Immature natural killer cell (primary cell): ENCODE data around the gene PDLIM3. TPM values are rescaled to one million over a fixed set of nuclear protein-coding genes. Genes with fewer than 3 reads are reported as not detected.
A peak's percentile ranks its signal among the peaks of the same experiment; 100 is the strongest.

Source experiments
- DNase-seq, 3 donors: peaks; one replicate each; pipeline ENCODE4 v3.0.0; 2022; ENCODE audit warnings: mixed read lengths in 1 of 3
- H3K27ac Mint-ChIP-seq, 6 donors: one replicate each; pipeline ENCODE4 v1.8.0; 2020; ENCODE audit warnings: mixed read lengths in 6 of 6, mild to moderate bottlenecking in 5 of 6, inconsistent platforms in 4 of 6, moderate library complexity in 3 of 6
- H3K27me3 Mint-ChIP-seq, 3 donors: one replicate each; pipeline ENCODE4 v1.8.0; 2020 to 2021; ENCODE audit warnings: low read depth in 3 of 3, mild to moderate bottlenecking in 3 of 3, mixed read lengths in 3 of 3, moderate library complexity in 3 of 3, inconsistent platforms in 1 of 3
- H3K36me3 Mint-ChIP-seq, 3 donors: one replicate each; pipeline ENCODE4 v1.8.0; 2020; ENCODE audit warnings: mixed read lengths in 3 of 3, inconsistent platforms in 2 of 3, mild to moderate bottlenecking in 2 of 3
- H3K4me1 Mint-ChIP-seq, 2 donors: one replicate each; pipeline ENCODE4 v1.8.0; 2020; ENCODE audit warnings: inconsistent platforms in 2 of 2, mild to moderate bottlenecking in 2 of 2, mixed read lengths in 2 of 2, moderate library complexity in 1 of 2
- H3K4me3 Mint-ChIP-seq, 5 donors: one replicate each; pipeline ENCODE4 v1.8.0; 2020; ENCODE audit warnings: mild to moderate bottlenecking in 5 of 5, mixed read lengths in 5 of 5, inconsistent platforms in 3 of 5, moderate library complexity in 3 of 5
- H3K9me3 Mint-ChIP-seq, 6 donors: one replicate each; pipeline ENCODE4 v1.8.0; 2020; ENCODE audit warnings: mild to moderate bottlenecking in 6 of 6, mixed read lengths in 6 of 6, inconsistent platforms in 4 of 6, moderate library complexity in 3 of 6
- polyA plus RNA-seq, 3 donors: library from polyadenylated mRNA; unstranded; fragments of 300-500 nt; fragmentation: Illumina TruSeq; gene quantifications; one replicate each; pipeline ENCODE4 v1.2.3, GENCODE V29; 2021

Gene PDLIM3
- polyA plus RNA-seq, 3 donors from 2014 or later: not detected

DNA sequence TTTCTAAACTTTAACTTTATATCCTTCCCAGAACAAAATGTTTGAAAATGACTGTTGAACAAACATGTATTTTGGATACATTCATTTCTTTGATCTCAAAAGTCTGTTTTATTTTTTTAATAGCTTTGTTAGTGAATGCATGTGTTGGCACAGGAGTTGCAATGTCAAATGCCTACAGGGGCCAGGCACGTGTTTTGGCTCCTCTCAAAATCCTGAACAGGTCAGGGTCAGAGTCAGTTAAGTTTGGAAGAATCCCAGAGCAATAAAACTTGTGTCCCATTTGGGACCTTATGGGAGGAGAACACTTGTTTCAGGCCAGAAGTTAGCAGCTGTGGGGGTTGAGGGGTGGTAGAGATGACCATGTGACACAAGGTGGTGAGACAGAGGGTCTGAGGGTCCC lies 34.7 kb downstream of the PDLIM3 start:
- Mint-ChIP-seq H3K36me3 (no peaks in the 10 kb centered on the region), H3K4me3 (no peak overlapping the region), H3K9me3 (peaks cover 0 to 2% (median 0%) of the 10 kb centered on the region in 6 donors), H3K27me3 (peaks cover 3 to 4% (median 3%) of the 10 kb centered on the region in 3 donors), H3K27ac (no peak overlapping the region), H3K4me1 (no peaks in the 10 kb centered on the region)
- DNase-seq: no peak

DNA sequence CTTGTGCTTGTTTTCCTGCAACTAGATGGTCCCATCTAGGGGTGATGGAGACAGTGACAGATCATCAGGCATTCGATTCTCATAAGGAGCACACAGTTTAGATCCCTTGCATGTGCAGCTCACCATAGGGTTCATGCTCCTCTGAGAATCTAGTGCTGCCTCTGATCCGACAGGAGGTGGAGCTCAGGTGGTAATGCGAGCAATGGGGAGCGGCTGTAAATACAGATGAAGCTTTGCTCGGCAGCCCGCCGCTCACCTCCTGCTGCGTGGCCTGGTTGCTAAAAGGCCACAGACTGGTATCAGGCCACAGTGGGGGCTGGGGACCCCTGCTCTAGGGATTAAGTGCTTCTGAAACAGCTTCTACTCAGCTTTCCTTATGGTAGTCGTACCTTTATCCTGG lies 35.3 kb downstream of the PDLIM3 start:
- Mint-ChIP-seq H3K27ac (no peak overlapping the region), H3K4me3 (no peak overlapping the region), H3K9me3 (peaks cover 0 to 2% (median 0%) of the 10 kb centered on the region in 6 donors), H3K4me1 (no peaks in the 10 kb centered on the region), H3K36me3 (no peaks in the 10 kb centered on the region), H3K27me3 (peaks cover 3 to 4% (median 3%) of the 10 kb centered on the region in 3 donors)
- no peak for DNase-seq

DNA sequence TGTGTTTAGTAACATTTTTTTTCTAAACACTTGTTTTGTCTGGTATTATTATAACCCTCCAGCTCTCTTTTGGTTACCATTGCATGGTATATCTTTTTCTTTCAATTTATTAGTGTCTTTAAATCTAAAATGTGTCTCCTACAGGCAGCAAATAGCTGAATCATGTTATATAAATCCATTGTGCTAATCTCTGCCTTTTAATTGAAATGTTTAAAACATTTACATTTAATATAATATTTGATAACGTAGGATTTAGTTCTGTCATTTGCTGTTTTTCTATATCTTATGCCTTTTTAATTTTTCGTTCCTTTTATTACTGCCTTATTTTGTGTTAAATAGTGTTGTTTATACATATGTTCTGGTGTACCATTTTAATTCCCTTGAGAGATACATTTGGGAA lies 46.7 kb downstream of the PDLIM3 start:
- no peak overlapping the region for H3K4me3 Mint-ChIP-seq
- DNase-seq: no peak
- H3K27me3 Mint-ChIP-seq: peaks cover 1 to 23% (median 10%) of the 10 kb centered on the region in 3 donors
- H3K36me3 Mint-ChIP-seq: peaks cover 0 to 11% (median 4%) of the 10 kb centered on the region in 3 donors
- peaks cover 9 to 32% (median 16%) of the 10 kb centered on the region in 6 donors for H3K9me3 Mint-ChIP-seq
- H3K27ac Mint-ChIP-seq: no peak overlapping the region
- H3K4me1 Mint-ChIP-seq: no peaks in the 10 kb centered on the region

DNA sequence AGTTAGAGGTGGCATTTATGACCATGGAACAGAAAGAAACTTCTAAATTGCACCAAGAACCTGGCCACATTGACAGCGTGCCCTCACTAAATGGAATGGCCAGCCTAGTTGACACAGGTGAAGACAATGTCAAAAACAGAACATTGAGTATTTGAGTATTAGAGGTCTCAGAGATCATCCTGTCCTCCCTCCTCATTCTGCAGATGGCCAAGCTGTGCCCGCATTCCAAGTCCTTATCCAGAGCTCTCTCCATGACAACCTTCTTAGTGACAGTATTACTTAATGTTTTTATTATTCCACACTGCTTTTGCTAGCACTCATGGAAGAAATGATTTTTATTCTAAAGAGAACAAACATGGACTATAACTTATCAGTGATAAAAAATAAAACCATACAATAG lies 53.9 kb downstream of the PDLIM3 start:
- no peak for DNase-seq
- no peaks in the 10 kb centered on the region for H3K4me1 Mint-ChIP-seq
- peaks cover 2 to 17% (median 13%) of the 10 kb centered on the region in 3 donors for H3K27me3 Mint-ChIP-seq
- no peak overlapping the region for H3K27ac Mint-ChIP-seq
- H3K9me3 Mint-ChIP-seq: peaks cover 0 to 3% (median 0%) of the 10 kb centered on the region in 6 donors
- no peaks in the 10 kb centered on the region for H3K36me3 Mint-ChIP-seq
- no peak overlapping the region for H3K4me3 Mint-ChIP-seq

DNA sequence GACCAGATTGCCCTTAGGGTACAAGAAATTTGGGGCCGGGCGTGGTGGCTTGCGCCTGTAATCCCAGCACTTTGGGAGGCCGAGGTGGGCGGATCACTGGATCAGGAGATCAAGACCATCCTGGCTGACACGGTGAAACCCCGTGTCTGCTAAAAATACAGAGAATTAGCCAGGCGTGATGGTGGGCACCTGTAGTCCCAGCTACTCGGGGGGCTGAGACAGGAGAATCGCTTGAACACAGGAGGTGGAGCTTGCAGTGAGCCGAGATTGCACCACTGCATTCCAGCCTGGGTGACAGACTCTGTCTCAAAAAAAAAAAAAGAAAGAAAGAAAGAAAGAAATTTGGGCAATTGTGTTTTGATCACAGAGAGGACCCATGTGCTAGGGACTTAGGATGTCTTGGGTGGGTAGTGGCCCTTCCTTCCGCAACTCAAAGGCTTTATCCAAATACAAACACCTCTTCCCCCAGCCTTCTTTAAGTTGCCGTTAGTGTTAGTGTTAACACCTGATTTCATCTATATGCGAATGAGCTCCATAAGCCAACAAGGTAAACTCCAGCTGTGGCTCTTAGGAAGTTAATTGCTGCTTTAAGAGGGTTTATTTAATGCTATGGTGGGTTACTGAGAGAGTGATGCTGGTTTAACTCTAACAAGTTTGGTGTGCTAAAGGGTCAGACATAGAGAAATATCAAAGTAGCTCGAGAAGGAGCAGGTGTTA lies 55.1 kb downstream of the PDLIM3 start:
- Mint-ChIP-seq H3K27me3 (peaks cover 2 to 15% (median 10%) of the 10 kb centered on the region in 3 donors), H3K4me1 (no peaks in the 10 kb centered on the region), H3K4me3 (no peak overlapping the region)

DNA sequence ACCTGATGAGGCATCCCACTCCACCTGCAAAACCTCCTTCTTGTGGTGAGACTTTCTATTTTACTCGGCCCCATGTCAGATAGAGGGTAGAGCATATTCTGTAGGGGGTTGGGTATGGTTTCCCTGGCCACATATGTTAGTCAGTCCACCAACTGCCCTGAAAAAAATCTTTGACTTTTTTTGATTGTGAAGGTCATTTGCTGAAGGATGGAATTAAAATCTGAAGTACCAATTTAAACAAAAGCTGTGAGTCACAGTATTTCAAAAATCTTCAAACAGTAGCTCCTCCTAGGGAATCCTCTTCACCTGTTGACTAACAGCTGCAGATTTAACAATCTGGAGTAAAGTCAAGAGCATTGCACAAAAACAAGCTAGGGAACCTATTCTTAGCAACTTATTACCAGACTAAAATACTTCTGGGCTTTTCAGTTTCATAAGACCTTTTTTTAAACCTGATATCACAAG lies 55.8 kb downstream of the PDLIM3 start:
- Mint-ChIP-seq H3K4me3 (no peak overlapping the region), H3K9me3 (no peaks in the 10 kb centered on the region), H3K27me3 (peaks cover 2 to 15% (median 8%) of the 10 kb centered on the region in 3 donors), H3K27ac (no peak overlapping the region), H3K4me1 (no peaks in the 10 kb centered on the region), H3K36me3 (no peaks in the 10 kb centered on the region)
- DNase-seq: no peak

More for the DNA sequence above, 55.1 kb downstream of the PDLIM3 start:
- Mint-ChIP-seq H3K27ac (no peak overlapping the region), H3K36me3 (no peaks in the 10 kb centered on the region), H3K9me3 (no peaks in the 10 kb centered on the region)
- no peak for DNase-seq

DNA sequence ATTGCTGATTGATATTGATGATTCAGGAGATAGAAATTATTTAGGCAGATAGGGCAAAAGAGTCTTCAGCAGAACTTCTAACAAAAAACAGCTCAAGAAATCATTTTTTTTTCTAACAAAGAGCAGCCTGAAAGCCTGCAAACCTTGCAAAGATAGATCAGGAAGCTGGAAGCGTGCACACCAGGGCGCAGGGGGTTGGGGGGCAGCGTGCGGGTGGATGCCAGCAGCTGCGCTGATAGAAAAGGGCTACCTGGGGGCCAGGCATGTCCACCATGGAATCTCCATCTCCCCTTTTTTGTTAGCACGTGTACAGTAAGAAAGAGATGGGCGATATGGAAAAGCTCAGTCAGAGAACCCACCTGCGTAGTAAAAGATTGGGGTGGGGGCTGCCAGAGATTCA lies 62.1 kb downstream of the PDLIM3 start:
- peaks cover 3 to 21% (median 4%) of the 10 kb centered on the region in 3 donors for H3K27me3 Mint-ChIP-seq
- H3K27ac Mint-ChIP-seq: no peak overlapping the region
- peaks cover 10 to 16% of the 10 kb centered on the region in 2 donors for H3K4me1 Mint-ChIP-seq

DNA sequence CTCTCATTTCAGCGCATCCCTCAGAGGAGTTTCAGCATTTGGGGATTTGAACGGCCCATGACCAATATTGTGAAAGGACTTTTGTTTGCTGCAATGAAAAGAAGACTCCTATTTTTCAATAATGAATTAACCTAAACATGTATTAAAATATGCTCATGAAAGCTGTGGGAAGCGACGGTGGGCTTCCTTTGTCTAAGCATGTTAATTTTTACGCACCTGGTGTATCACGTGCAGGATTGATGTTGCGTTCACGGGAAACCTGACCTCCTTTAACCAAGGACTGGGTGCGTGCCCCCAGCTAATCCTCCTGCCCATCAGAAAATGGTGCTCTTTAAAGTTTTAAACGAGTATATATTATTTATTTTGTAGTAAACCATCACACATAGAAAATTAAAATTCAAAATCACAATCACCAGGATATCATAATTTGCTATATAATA lies 63.2 kb downstream of the PDLIM3 start:
- Mint-ChIP-seq H3K4me1 (peaks cover 10 to 16% of the 10 kb centered on the region in 2 donors), H3K27ac (peak overlapping the region; percentile 58 to 86 (median 76)), H3K27me3 (peaks cover 1 to 16% (median 5%) of the 10 kb centered on the region in 3 donors), H3K36me3 (no peaks in the 10 kb centered on the region), H3K4me3 (peak overlapping the region; percentile 85 to 98 (median 90)), H3K9me3 (no peaks in the 10 kb centered on the region)
- DNase-seq: peak in 1 of 3 donors; percentile 3

More for the DNA sequence above, 62.1 kb downstream of the PDLIM3 start:
- no peaks in the 10 kb centered on the region for H3K9me3 Mint-ChIP-seq
- H3K4me3 Mint-ChIP-seq: peak overlapping the region in 3 of 5 donors; percentile 4 to 50 (median 19)
- H3K36me3 Mint-ChIP-seq: no peaks in the 10 kb centered on the region
- DNase-seq: no peak

DNA sequence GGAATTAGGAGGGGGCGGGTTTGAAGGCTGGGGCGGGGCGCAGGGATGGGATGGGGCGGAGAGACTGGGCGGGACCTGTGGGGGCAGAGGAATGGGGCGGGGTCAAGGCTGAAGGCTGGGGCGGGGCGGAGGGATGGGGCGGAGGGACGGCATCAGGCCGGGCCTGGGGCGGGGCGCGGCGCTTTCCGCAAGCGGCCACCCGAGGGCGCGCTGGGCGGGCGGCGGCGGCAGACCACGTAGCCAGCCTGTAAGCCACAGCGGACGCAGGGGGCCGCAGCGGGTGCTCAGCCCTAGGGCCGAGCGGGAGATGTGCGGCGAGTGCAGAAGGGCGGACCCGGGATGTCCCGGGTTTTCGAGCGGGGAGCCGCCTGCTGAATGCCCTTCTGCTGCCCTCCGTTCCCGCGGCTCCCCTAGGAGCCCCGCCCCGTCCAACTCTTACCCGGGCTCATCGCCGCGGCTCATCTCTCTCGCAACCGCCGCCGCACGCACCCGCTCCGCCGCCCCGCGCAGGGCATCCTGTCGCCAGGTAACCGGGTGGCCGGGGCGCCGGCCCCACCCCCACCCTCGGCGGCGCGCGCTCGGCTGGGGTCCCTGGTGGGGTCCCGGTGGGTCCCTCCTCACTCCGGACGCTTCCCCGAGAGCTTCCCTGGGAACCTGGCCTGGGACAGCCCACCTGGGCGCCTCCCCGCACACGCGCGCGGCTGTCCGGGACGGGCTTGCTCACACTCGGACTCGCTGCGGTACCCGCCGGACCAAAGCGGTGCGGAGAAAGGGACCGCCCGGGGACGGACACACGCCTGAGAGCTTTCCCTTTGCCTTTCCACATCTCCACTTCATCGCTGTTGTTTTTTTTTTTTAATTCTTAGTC lies 63.8 kb downstream of the PDLIM3 start, which contains the start of gene CCDC110:
TSS of gene CCDC110 (minus strand) at position 499 of the 868 bp plus-strand sequence. CDS start at position 449, 50 bp downstream.
- DNase-seq: peak; percentile 72 to 82 (median 78)
- H3K27me3 Mint-ChIP-seq: peaks cover 3 to 9% (median 6%) of the 10 kb centered on the region in 3 donors
- peaks cover 10 to 16% of the 10 kb centered on the region in 2 donors for H3K4me1 Mint-ChIP-seq
- H3K4me3 Mint-ChIP-seq: peak within 1 kb of the TSS; percentile 85 to 98 (median 90)
- H3K27ac Mint-ChIP-seq: peak within 1 kb of the TSS; percentile 58 to 86 (median 76)
- no peaks in the 10 kb centered on the region for H3K36me3 Mint-ChIP-seq
- peaks cover 0 to under 1% (median 0%) of the 10 kb centered on the region in 6 donors for H3K9me3 Mint-ChIP-seq

DNA sequence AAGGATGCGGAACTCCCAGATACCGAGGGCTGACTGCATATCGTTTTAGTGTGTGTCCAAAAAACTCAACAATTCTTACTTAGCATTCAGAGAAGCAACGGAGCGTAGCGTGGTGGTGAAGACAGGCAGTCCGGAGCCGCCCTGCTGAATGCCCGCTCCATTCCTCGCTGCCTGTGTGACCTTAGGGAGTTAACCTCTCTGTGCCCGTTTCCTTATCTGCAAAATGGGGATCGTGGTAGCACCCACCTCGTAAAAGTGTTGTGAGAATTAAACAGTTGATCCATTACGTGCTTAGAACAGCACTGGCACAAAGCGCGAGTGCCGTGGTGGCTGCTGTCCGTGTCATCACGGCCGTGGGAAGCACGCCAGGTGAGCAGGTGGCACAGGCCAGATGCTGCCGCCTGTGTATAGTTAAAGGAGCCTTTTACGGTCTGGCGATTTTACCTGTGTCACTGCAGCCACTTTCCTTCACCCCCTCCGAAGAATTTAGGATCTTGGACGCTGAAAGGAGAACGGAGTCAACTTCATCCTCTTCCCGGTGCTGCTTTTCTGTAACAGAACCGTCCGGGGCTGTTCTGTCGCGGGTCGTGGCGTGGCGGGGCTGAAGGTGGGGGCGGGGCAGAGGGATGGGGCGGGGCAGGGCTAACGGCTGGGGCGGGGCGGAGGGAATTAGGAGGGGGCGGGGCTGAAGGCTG lies 64.7 kb downstream of the PDLIM3 start:
- H3K27ac Mint-ChIP-seq: peak overlapping the region in 5 of 6 donors; percentile 38 to 73 (median 49)
- H3K4me1 Mint-ChIP-seq: peaks cover 10 to 16% of the 10 kb centered on the region in 2 donors
- peaks cover 3 to 9% (median 6%) of the 10 kb centered on the region in 3 donors for H3K27me3 Mint-ChIP-seq
- H3K4me3 Mint-ChIP-seq: peak overlapping the region; percentile 60 to 83 (median 77)
- no peaks in the 10 kb centered on the region for H3K36me3 Mint-ChIP-seq
- H3K9me3 Mint-ChIP-seq: peaks cover 0 to 3% (median 0%) of the 10 kb centered on the region in 6 donors
- peak in 2 of 3 donors; percentile 28 to 32 for DNase-seq

DNA sequence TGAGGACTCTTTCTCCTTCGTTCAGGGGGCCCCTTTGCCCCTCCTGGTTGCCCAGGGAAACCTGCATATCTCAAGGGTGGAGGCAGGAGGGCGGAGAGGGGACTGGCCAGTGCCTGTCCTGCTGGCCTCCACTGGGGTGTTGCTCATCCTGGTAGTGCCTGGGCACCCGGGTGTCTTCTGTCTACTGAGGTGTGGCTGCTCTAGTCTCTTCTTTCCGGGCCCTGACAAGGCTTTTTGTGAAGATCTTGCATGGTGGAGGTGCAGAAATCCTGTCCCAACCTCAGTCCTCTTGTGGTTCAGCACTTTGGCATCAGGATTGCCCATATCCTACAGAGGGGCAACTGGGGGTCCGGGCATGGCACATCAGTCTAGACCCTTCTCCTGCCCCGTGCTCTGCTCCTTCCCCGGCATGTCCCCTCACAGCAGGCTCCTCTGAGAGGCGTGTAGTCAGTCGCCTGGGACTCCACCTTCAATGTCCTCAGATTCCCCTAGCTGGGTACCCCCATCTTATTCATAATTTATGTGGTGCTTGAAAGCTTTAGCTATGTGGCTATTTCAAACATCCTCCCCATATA lies 65.6 kb downstream of the PDLIM3 start:
- DNase-seq: peak in 1 of 3 donors; percentile 8
- no peaks in the 10 kb centered on the region for H3K36me3 Mint-ChIP-seq
- H3K27ac Mint-ChIP-seq: peak overlapping the region in 2 of 6 donors; percentile 4 to 62

DNA sequence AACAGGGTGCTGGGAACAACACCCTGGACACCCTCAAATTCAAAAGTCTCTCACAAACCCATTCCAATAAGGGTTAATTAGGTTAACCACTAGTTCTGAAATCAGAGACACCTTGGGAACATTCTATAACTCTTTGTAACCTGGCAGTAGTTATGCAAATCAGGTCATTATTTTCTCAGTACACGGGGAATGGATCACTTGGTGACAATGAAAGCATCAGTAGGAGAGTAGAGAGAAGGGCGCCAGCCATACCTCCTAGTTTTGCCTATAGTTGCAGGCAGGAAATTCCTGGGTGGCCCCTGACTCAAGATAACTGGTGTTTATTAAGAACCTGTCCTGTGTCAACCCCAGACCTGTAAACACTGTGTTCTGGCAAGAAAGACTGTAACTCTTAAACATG lies 66.3 kb downstream of the PDLIM3 start:
- Mint-ChIP-seq H3K27me3 (peaks cover 3 to 11% (median 7%) of the 10 kb centered on the region in 3 donors), H3K36me3 (no peaks in the 10 kb centered on the region), H3K4me1 (peaks cover 10 to 16% of the 10 kb centered on the region in 2 donors), H3K27ac (peak overlapping the region in 1 of 6 donors; percentile 4), H3K4me3 (no peak overlapping the region), H3K9me3 (peaks cover 0 to 3% (median 0%) of the 10 kb centered on the region in 6 donors)
- DNase-seq: no peak

More for the DNA sequence above, 65.6 kb downstream of the PDLIM3 start:
- peaks cover 3 to 11% (median 9%) of the 10 kb centered on the region in 3 donors for H3K27me3 Mint-ChIP-seq
- H3K4me3 Mint-ChIP-seq: peak overlapping the region in 1 of 5 donors; percentile 33
- H3K4me1 Mint-ChIP-seq: peaks cover 10 to 16% of the 10 kb centered on the region in 2 donors
- peaks cover 0 to 3% (median 0%) of the 10 kb centered on the region in 6 donors for H3K9me3 Mint-ChIP-seq
